ENCODE measurements around the gene HTT.

Gene HTT

GRCh38 chr4:3253808-3254207 lies 179.3 kb downstream of the HTT start:
- DNase-seq, result no peak

- no peak for DNase-seq
Observed at GRCh38 chr4:3254302-3255131, 180.0 kb downstream of the HTT start.

GRCh38 chr4:3255611-3256186 lies 181.2 kb downstream of the HTT start:
- no peak for DNase-seq

GRCh38 chr4:3256230-3257102 lies 182.0 kb downstream of the HTT start:
- DNase-seq, result no peak

GRCh38 chr4:3257103-3257555 lies 182.6 kb downstream of the HTT start:
- DNase-seq, result peak; percentile 35

- DNase-seq, result peak; percentile 74
Observed at GRCh38 chr4:3257556-3258482, 183.3 kb downstream of the HTT start.

GRCh38 chr4:3261411-3262207 lies 187.1 kb downstream of the HTT start:
- no peak for DNase-seq

- DNase-seq, result no peak
Observed at GRCh38 chr4:3262208-3263052, 187.9 kb downstream of the HTT start.

- no peak for DNase-seq
Observed at GRCh38 chr4:3263053-3263875, 188.8 kb downstream of the HTT start.

GRCh38 chr4:3263876-3264193 lies 189.4 kb downstream of the HTT start:
- no peak for DNase-seq

- no peak for DNase-seq
Observed at GRCh38 chr4:3266076-3266475, 191.6 kb downstream of the HTT start.

- DNase-seq, result no peak
Observed at GRCh38 chr4:3267576-3268394, 193.3 kb downstream of the HTT start.

- no peak for DNase-seq
Observed at GRCh38 chr4:3268395-3269104, 194.1 kb downstream of the HTT start.

- DNase-seq, result no peak
Observed at GRCh38 chr4:3269105-3269927, 194.8 kb downstream of the HTT start.

- DNase-seq, result no peak
Observed at GRCh38 chr4:3269991-3270611, 195.6 kb downstream of the HTT start.

- DNase-seq, result no peak
Observed at GRCh38 chr4:3271131-3271530, 196.7 kb downstream of the HTT start.

GRCh38 chr4:3276986-3277385 lies 202.5 kb downstream of the HTT start:
- no peak for DNase-seq

Data from NCI-H526 treated with DMSO at 0.1 percent for 48 hours (cell line).